CD4-positive, alpha-beta T cell treated with Interleukin-12 subunit alpha and Interleukin-12 subunit beta, for 1 hour (primary cell): ENCODE data around the gene FDX1.

Source experiments
- DNase-seq: peaks from one replicate; pipeline ENCODE4 v3.0.0-alpha.2; 2020

Gene FDX1

GRCh38 chr11:110470716-110471115 is 41.0 kb downstream of the FDX1 start:
- no peak for DNase-seq

DNA sequence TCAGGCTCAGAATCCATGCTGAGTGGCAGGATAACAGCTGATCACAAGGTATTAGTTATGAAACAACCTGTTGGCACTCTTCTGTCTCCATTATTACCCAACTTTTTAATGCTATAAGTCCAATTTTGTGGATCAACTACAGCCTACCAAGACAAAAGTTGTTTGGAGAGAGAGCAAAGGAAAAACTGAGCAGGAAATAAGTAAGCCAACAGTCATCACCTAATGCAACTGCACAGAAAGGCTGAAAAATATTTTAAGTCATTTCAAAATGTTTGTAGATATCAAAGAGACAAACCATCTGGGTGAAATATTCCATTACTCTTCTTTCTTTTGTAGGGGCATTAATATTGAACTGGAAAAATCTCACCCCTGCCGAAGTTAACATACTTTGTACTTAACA is 41.6 kb downstream of the FDX1 start:
- no peak for DNase-seq

- DNase-seq, result no peak
These were observed 43.1 kb downstream of the FDX1 start for GRCh38 chr11:110472858-110473257.

DNA sequence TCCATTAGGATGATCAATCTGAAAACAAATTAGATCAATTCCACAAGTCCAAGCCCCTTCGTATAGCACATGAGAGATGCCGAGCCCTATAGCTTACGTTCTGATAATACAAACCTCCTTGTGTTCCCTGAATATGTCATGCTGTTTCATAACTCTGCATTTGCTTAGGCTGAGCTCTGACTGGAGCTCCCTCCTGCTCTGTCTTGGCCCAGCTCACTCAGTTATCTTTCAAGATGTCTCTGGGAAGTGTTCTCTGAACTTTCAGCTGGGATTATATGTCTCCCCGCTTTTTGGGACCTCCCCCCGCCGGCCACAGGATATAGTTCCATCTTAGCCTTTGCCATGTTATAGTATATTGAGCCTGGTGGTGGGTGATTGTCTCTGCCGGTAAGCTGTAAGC is 44.0 kb downstream of the FDX1 start:
- no peak for DNase-seq

GRCh38 chr11:110474578-110474977 is 44.8 kb downstream of the FDX1 start:
- DNase-seq, result no peak

DNA sequence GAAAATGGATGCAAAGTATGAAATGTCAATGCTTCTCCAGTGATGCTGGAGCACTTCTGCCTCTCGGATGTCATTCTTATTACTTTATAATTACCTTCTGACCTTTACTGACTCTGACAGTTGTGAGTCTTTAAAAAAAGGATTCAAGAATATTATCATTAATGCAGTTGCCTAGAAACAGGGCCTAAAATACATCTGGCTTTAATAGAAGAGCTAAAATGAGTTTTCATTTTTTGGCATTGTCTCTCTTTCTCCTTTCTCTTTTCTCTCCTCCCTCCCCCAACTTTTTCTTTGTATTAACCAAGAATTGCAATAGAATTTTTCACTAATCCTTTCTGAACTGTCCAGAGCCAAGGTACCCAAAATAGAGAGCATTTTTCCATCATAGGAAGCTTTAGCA is 45.9 kb downstream of the FDX1 start:
- DNase-seq, result no peak

- DNase-seq, result no peak
These were observed 48.7 kb downstream of the FDX1 start for GRCh38 chr11:110478410-110478809.

GRCh38 chr11:110479108-110480101 is 49.7 kb downstream of the FDX1 start:
- no peak for DNase-seq

- no peak for DNase-seq
These were observed 51.8 kb downstream of the FDX1 start for GRCh38 chr11:110481523-110481922.

GRCh38 chr11:110486156-110486555 is 56.4 kb downstream of the FDX1 start:
- DNase-seq, result no peak

GRCh38 chr11:110488446-110488845 is 58.7 kb downstream of the FDX1 start:
- DNase-seq, result no peak

DNA sequence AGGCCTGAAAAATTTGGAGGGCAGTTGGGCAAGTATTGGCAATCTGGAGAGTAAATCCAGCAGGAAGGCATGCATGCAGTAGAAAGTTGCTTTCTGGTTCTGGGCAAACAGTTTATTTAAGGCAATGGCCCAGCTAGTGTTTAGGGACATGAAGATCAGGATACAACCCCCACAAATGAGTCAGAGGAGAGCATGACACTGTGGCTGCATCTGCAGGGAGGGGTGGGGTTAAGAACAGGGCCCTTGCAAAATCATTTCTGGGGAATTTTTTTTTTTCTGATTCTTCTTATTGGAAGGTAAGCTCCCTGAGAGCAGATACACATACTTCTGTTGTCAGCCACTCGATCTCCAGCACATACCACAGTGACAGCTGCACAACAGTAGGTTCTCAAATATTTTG is 61.1 kb downstream of the FDX1 start:
- no peak for DNase-seq

- no peak for DNase-seq
These were observed 62.0 kb downstream of the FDX1 start for GRCh38 chr11:110491577-110492320.

GRCh38 chr11:110492321-110492685 is 62.6 kb downstream of the FDX1 start:
- no peak for DNase-seq

GRCh38 chr11:110493346-110493745 is 63.6 kb downstream of the FDX1 start:
- DNase-seq, result no peak

- DNase-seq, result peak; percentile 7
These were observed 67.7 kb downstream of the FDX1 start for GRCh38 chr11:110497231-110497978.

- no peak for DNase-seq
These were observed 71.7 kb downstream of the FDX1 start for GRCh38 chr11:110501428-110501827.

- DNase-seq, result no peak
These were observed 76.0 kb downstream of the FDX1 start for GRCh38 chr11:110505528-110506284.

GRCh38 chr11:110507328-110507727 is 77.6 kb downstream of the FDX1 start:
- no peak for DNase-seq

- DNase-seq, result no peak
These were observed 79.0 kb downstream of the FDX1 start for GRCh38 chr11:110508786-110509185.

DNA sequence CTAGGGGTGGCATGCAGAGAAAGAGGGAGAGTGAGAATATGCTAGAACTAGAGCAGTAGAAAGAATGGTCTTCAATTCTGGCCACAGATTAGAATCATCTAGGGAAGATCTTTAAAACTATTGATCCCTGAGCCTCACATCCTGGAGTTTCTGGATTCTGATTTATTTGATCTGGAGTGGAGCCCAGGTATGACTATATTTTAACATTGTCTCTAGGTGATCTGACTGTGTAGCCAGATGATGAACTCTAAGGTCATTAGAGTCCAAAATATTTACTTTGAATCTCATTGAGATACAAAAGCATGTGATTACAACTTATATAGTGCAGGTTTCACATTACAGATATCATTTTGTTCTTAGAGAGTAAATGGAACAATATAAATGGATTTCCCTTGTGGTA is 79.7 kb downstream of the FDX1 start:
- DNase-seq, result no peak

DNA sequence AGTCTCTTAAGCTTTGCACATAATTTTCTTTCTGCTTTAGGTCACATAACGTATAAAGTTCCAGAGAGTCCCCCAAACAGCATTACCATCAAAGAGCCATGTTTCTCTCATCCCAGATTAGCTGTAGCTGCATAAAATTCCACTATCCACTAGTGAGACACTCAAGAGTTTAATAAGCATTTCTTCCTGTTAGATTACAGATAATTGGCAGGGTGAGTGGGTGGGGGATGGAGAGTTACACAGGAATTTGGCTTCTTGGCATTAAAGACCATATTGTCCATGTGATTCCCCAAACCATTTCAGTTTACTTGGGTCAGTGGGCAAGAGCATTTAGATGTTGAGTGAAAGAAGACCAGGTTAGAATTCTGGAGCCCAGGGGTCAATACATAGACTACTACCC is 82.3 kb downstream of the FDX1 start:
- DNase-seq, result no peak
